HUES6 (cell line): Measurements from ENCODE around the gene NRG3.

Experiments
- H3K27ac ChIP-seq: 2 replicates; pipeline ENCODE4 v1.7.0; 2013; ENCODE audit warnings: low read depth, mild to moderate bottlenecking, low read length, inconsistent platforms
- H3K27me3 ChIP-seq: 2 replicates; pipeline ENCODE4 v1.6.1; 2013; ENCODE audit warnings: low read length; ENCODE audit not compliant: control insufficient read depth, insufficient read depth
- H3K36me3 ChIP-seq: 2 replicates; pipeline ENCODE4 v1.6.1; 2013; ENCODE audit warnings: low read length; ENCODE audit not compliant: control insufficient read depth, insufficient read depth
- H3K4me1 ChIP-seq: 2 replicates; pipeline ENCODE4 v1.6.1; 2013; ENCODE audit warnings: low read length; ENCODE audit not compliant: control insufficient read depth, insufficient read depth
- H3K4me3 ChIP-seq: 2 replicates; pipeline ENCODE4 v1.5.1; 2013; ENCODE audit warnings: low read depth, low read length
- H3K9ac ChIP-seq: one replicate; pipeline ENCODE4 v1.6.1; 2013; ENCODE audit warnings: mild to moderate bottlenecking, low read length
- H3K9me3 ChIP-seq: 2 replicates; pipeline ENCODE4 v1.6.1; 2013; ENCODE audit warnings: low read depth, low read length; ENCODE audit not compliant: control insufficient read depth, insufficient read depth

NRG3 gene

GRCh38 chr10:82827901-82828300 lies 952.9 kb downstream of the NRG3 start:
- no peaks in the 10 kb centered on the region for H3K9me3 ChIP-seq
- no peaks in the 10 kb centered on the region for H3K36me3 ChIP-seq
- H3K27ac ChIP-seq = no peak overlapping the region
- no peak overlapping the region for H3K4me3 ChIP-seq
- no peaks in the 10 kb centered on the region for H3K27me3 ChIP-seq
- no peak overlapping the region for H3K9ac ChIP-seq
- H3K4me1 ChIP-seq = no peaks in the 10 kb centered on the region

DNA sequence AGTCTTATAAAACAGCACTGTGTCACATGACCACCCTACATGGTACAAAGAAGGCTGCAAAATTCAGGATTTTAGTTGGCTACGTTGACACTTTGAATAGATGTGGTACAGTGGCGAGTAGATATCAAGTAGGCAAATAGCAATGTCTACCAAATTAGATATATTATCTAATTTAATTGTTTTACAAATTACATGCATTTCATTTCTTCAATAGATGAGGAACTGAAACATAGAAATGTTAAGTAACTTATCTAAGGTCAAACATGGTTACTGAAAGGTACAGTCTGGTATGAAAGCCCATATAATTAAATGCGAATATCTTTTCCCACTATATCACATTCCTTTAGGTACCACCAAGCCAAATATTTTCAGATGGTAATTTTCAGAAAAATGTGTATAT lies 972.2 kb downstream of the NRG3 start:
- no peaks in the 10 kb centered on the region for H3K9me3 ChIP-seq
- H3K4me3 ChIP-seq = no peak overlapping the region
- no peak overlapping the region for H3K9ac ChIP-seq
- no peaks in the 10 kb centered on the region for H3K27me3 ChIP-seq
- no peaks in the 10 kb centered on the region for H3K36me3 ChIP-seq
- no peak overlapping the region for H3K27ac ChIP-seq
- H3K4me1 ChIP-seq = no peaks in the 10 kb centered on the region

- no peaks in the 10 kb centered on the region for H3K36me3 ChIP-seq
- H3K4me3 ChIP-seq = no peak overlapping the region
- no peaks in the 10 kb centered on the region for H3K4me1 ChIP-seq
- no peak overlapping the region for H3K27ac ChIP-seq
- no peaks in the 10 kb centered on the region for H3K27me3 ChIP-seq
- H3K9ac ChIP-seq = no peak overlapping the region
- no peaks in the 10 kb centered on the region for H3K9me3 ChIP-seq
Measured at GRCh38 chr10:82850191-82850590, 975.2 kb downstream of the NRG3 start.

- no peak overlapping the region for H3K9ac ChIP-seq
- H3K9me3 ChIP-seq = no peaks in the 10 kb centered on the region
- H3K36me3 ChIP-seq = no peaks in the 10 kb centered on the region
- peaks cover 3% of the 10 kb centered on the region; the same call in 1 of the 2 replicates for H3K4me1 ChIP-seq
- no peak overlapping the region for H3K4me3 ChIP-seq
- H3K27me3 ChIP-seq = no peaks in the 10 kb centered on the region
- no peak overlapping the region for H3K27ac ChIP-seq
Measured at GRCh38 chr10:82856957-82857613, 982.1 kb downstream of the NRG3 start.

DNA sequence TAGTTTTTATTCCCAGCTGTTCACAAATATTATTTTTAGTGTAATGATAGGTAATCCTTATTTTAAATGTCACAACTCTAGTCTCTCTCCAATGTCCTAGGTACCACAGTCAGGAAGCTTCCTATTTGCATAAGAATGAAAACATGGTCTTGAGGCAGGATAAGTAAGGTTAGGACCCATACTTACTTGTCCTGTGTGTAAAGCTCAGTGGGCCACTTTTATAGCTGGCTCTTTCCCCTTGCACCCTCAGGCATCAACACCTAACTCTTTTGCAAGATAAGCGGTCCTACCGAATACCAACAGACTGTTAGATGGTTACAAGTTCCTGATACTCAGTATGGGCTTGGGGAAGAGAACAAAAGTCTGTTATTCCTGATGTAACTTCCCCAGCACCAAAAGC lies 986.9 kb downstream of the NRG3 start:
- H3K36me3 ChIP-seq = no peaks in the 10 kb centered on the region
- peaks cover 4% of the 10 kb centered on the region; the same call in 1 of the 2 replicates for H3K4me1 ChIP-seq
- no peak overlapping the region for H3K9ac ChIP-seq
- no peak overlapping the region for H3K27ac ChIP-seq
- no peaks in the 10 kb centered on the region for H3K9me3 ChIP-seq
- no peak overlapping the region for H3K4me3 ChIP-seq
- no peaks in the 10 kb centered on the region for H3K27me3 ChIP-seq

DNA sequence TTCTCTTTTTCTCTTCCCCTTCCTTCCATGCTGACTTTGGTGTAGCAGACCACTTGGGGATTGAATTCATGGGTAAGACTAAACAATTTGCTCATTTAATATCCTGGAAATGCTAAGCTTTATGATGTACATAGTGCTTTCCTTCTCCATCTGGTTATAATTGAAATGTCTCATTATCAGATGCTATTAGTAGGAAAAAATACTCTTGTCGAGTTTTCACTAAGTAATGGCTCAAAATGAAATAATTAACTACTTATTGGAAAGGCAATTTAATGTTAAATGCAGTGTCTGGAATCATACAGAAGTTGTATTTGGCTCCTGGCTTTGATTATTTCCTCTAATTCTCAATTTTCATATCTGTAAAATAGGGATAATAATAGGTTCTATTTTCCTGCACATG lies 990.4 kb downstream of the NRG3 start:
- H3K27ac ChIP-seq = no peak overlapping the region
- peaks cover 4% of the 10 kb centered on the region; the same call in 1 of the 2 replicates for H3K4me1 ChIP-seq
- H3K9me3 ChIP-seq = no peaks in the 10 kb centered on the region
- no peaks in the 10 kb centered on the region for H3K27me3 ChIP-seq
- H3K4me3 ChIP-seq = no peak overlapping the region
- no peaks in the 10 kb centered on the region for H3K36me3 ChIP-seq
- no peak overlapping the region for H3K9ac ChIP-seq

GRCh38 chr10:82866424-82867020 lies 991.5 kb downstream of the NRG3 start:
- H3K36me3 ChIP-seq = no peaks in the 10 kb centered on the region
- no peaks in the 10 kb centered on the region for H3K9me3 ChIP-seq
- H3K27me3 ChIP-seq = no peaks in the 10 kb centered on the region
- H3K9ac ChIP-seq = no peak overlapping the region
- no peak overlapping the region for H3K4me3 ChIP-seq
- no peak overlapping the region for H3K27ac ChIP-seq
- peaks cover 4% of the 10 kb centered on the region; the same call in 1 of the 2 replicates for H3K4me1 ChIP-seq

DNA sequence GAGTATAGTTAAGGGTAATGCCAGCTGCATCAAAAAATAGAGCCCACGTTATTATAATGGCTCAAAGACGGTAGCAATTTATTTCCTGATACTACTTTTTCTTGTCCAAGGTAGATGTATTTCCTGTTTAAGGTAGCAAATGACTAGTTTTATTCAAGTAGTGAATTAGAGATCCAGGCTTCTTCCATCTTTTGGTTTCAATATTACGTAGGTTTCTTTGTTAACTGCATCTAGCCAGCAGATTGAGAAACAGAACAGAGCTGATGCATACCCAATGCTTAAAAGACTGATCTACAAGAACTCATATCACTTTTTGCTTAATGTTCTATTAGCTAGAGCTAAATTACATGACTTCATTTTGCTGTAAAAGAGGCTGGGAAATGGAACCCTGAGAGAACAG lies 992.1 kb downstream of the NRG3 start:
- Histone ChIP-seq H3K9me3 (no peaks in the 10 kb centered on the region), H3K27me3 (no peaks in the 10 kb centered on the region), H3K36me3 (no peaks in the 10 kb centered on the region), H3K27ac (no peak overlapping the region), H3K4me3 (no peak overlapping the region), H3K4me1 (peaks cover 2% of the 10 kb centered on the region; the same call in 1 of the 2 replicates), H3K9ac (no peak overlapping the region)

DNA sequence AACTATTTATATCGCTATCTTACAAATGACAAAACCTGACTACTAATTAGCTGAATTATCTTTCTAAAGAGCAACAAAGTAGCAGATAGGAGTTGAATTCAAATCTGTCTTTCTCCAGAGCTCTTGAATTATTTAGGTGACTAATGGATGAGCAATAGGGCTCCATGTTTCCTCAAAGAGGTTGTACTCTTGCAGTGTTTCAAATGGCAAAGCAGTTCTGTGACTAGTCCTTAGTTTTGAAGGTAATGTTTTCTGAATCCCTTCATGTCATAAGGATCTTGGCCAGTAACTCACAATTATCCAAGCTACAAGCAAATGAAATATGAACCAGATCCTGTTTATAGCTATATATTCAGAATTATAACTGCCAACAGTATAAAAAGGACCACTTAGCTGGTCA lies 999.7 kb downstream of the NRG3 start:
- Histone ChIP-seq H3K9ac (no peak overlapping the region), H3K27ac (no peak overlapping the region), H3K9me3 (no peaks in the 10 kb centered on the region), H3K36me3 (no peaks in the 10 kb centered on the region), H3K4me1 (no peaks in the 10 kb centered on the region), H3K27me3 (no peaks in the 10 kb centered on the region), H3K4me3 (no peak overlapping the region)

- H3K9ac ChIP-seq = no peak overlapping the region
- H3K27ac ChIP-seq = no peak overlapping the region
- no peaks in the 10 kb centered on the region for H3K27me3 ChIP-seq
- H3K4me3 ChIP-seq = no peak overlapping the region
- H3K36me3 ChIP-seq = no peaks in the 10 kb centered on the region
- no peaks in the 10 kb centered on the region for H3K9me3 ChIP-seq
- H3K4me1 ChIP-seq = no peaks in the 10 kb centered on the region
Measured at GRCh38 chr10:82880776-82881290, 1005.8 kb downstream of the NRG3 start.

DNA sequence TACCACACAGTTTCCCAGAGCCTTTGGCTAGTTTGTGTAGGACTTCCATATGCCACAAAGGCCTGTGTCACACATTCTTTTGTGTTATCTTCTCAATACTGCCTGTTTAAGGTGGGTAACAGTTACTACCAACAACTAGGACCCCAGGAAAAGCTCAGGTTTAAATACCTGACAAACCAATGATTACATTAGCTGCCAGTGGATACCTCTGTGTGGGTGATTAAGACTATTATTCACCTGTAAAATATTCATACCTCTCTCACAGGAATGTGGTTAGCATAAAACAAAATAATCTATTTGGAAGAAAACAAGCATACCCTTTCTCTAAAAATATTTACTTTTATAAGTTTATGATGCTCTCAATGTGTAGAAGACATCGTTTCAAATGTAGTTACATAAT lies 1007.7 kb downstream of the NRG3 start:
- no peak overlapping the region for H3K27ac ChIP-seq
- H3K9me3 ChIP-seq = no peaks in the 10 kb centered on the region
- no peaks in the 10 kb centered on the region for H3K4me1 ChIP-seq
- no peaks in the 10 kb centered on the region for H3K27me3 ChIP-seq
- H3K9ac ChIP-seq = no peak overlapping the region
- H3K36me3 ChIP-seq = no peaks in the 10 kb centered on the region
- H3K4me3 ChIP-seq = no peak overlapping the region
